A172 (cell line): ENCODE results near the gene GFY. TPM values are rescaled to one million over a fixed set of nuclear protein-coding genes. Genes with fewer than 3 reads are reported as not detected.

Experiments used
- DNase-seq: peaks from one replicate; pipeline ENCODE4 v3.0.0-alpha.2; 2015; ENCODE audit warnings: low spot score
- total RNA-seq: library from RNA; depleted of rRNA; stranded (reverse); fragments of >200 nt; shearing (Covaris generic); gene quantifications from 2 replicates; pipeline ENCODE4 v1.2.3, GENCODE V29; 2014

The GFY gene
- total RNA-seq, 1 experiment from 2014 or later, result not detected

DNA sequence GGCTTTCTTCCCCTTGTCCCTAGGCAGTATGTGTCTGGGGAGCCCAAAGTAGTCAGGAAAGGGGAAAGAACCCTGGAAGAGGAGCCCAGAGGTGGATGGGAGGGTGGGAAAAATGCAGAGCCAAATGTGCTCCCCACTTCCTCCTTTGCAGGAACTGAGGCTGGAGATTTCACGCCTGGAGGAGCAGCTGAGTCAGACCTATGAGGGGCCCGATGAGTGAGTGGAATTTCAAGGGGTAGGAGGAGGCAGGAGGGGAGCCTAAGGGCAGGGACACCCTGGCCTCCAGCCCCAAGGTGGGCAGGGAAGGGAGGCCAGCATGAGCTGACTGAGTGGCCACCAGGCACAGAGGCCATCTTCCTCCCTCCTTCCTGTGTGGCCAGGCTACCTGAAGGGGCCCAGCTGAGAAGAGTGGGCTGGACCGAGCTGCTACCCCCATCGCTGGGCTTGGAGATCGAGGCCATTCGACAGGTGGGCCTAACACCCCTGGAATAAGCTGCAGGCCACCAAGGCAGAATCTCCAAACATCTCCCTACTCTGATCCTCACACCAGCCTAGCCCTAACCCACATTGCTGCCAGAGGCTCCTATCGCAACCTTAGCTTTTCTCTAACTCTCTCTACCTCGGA, 16.3 kb upstream of the GFY start:
- DNase-seq, result no peak

DNA sequence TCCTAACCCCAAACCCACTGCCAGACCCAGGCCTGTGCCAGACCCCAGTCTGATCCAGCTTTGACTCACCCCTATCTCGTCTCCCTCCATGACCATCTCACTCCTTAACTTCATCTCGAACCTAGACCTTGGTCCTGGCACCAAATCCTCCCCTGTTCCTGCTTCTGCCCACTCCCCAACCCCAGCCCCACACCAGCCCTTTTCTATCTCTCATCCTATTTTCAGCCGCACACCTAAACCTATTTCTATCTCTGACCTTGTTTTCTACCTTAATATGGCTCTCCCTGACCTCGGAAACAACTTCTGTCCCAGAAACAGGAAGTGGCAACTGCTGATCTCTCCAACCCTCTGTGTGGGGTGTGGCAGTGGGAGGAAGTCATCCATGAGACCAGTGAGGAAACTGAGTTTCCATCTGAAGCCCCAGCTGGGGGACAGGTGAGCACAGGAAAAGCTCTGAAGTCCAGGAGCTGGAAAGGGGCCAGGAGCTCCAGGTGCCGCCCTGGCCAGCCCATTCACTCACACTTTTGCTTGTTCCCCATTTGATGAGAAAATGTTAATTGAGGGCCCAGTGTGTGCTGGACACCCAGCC, 15.7 kb upstream of the GFY start:
- no peak for DNase-seq

DNA sequence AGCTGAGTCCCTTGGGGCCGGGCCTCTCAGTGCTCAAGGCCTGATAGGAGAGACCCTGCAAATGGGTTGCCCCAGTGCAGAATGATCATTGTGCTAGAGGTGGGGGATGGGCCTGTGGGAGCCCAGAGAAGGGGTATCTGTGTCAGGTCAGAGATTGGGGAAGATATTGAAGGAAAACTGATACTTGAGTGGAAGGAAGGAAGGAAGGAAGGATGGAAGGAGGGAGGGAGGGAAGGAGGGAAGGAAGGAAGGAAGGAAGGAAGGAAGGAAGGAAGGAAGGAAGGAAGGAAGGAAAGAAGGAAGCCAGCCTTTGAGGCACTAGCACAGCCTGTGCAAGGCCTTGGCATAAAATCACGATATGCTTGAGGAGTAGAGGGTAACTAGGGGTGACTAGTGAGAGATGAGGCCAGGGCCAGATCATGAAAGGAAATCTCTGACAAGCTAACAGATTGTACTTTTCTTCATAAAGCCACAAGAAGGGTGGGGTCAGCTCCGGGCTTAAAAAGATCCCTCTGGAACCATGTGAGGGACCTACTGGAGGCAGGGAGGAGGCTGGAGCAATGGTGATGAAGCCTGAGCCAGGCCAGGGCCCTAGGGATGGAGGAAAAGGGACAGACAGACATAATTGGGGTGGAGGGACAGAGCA, 13.4 kb upstream of the GFY start:
- DNase-seq, result no peak

DNA sequence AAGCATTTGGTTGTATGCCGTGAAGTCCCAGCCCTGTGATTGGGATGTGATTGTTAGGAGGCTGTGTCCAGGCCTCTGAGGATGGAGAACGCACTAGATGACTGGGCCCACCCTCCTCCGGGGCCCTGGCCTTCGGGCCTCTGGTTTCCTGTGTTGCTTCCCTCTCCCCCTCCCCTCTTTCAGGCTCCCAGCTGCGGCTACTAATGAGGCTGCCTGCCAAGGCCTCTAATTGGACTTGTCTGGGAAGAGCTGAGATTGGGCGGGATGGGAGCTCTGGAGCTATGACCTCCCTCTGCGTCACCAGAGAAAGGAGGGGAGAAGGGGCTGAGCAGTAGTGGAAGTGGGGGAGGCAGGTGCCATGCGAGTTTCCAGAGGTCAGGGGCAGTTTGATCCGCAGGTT, 11.8 kb upstream of the GFY start:
- no peak for DNase-seq

DNA sequence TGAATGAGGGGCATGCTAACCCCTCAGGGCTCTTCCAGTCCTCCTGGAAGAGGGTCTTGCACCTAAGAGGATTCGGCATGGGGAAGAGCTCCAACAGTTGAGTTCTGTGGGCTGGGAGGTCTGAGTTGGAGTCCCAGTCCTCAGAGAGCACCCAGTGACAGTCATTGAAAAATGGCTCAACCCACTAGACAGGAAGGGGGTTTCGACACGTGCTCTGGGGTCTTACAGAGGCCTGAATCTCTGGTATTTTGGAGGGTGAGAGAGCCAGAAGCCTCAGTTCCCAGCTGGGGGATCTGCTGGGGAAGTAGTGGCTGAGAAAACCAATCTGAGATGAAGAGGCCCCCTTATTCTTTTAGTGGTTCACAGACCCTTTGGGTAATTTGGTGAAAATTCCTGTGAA, 10.9 kb upstream of the GFY start:
- no peak for DNase-seq

DNA sequence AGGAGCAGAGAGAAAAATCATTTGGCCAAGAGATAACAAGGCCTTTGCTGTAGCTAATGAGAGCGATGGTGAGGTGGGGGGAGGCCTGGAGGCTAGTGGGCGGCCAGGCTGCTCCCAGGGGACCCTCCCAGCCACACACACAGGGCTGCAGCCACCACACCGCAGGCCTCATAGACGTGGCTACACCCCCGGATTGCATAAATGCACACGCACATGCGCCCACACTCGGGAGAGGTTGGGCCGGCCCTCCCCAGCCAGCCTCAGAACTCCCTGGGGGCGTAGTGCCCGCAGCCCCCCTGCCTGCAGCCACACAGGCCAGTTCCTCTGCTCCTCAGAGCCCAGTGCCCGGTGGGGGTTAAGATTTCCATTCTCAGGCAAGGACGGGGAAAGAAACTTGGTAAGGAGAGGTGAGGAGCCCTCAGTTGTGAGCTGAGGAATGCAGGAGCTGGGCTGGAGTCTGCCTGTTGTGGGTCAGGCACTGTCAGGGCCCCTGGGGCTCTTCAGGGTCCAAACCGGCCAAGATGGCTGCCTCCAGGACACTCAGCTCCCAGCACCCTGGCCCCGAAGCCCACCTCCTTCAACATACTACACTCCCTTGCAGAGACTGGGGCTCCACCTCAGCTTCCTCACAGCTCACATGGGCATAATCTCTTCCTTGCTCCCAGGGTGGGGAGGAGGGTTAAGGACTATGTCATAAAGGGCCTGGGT, 9.9 kb upstream of the GFY start:
- DNase-seq, result no peak

DNA sequence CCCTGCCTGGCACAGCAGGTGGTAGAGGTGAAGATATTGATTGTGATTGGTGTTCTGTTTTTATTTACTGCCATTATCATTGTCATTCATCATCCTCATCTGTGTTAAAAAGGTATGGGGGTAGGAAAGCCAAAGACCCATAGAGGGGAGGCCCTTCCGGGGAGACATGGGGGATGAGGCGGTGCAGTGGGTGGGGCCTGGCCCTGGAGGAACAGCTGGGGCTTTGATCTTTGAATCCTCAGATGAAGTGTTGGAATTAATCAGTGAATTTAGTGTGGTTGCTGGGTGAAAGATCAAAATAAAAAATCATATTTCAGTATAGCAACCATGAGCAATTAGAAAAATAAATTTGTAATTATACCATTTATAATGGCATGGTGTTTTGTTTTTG, 9.4 kb upstream of the GFY start:
- no peak for DNase-seq

DNA sequence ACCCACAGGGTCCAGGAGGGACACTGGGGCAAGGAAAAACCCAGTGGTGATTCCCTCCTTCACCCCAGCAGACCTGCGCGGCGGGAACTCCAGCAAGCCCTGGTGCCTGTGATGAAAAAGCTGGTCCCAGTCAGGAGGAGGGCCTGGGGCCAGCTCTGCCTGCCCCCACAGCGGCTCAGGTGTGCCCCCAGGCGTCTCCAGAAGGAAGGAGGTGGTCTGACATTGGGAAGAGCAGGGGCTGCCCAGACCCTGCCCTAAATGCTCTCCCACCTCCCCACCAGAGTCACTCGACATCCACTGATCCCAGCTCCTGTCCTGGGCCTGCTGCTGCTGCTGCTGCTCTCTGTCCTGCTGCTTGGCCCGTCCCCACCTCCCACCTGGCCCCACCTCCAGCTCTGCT, 8.1 kb upstream of the GFY start:
- DNase-seq, result no peak

DNA sequence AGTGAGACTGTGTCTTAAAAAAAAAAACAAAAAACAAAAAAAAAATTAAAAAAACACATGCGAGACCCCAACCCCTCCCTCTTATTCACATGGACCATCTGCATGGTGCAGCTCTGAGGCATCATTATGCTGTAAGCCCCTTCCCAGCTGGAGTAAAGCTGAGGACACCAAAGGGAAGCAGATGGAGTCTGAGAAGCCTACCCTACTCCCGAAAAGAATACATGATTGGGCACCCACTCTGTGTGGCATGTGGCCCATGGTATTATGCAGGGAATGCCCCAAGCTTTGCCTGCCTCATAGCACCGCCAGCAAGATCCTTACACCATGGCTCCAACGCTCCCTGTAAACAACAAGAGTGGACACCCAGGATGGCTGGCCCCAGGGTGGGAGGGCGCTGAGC, 6.7 kb upstream of the GFY start:
- DNase-seq, result no peak

DNA sequence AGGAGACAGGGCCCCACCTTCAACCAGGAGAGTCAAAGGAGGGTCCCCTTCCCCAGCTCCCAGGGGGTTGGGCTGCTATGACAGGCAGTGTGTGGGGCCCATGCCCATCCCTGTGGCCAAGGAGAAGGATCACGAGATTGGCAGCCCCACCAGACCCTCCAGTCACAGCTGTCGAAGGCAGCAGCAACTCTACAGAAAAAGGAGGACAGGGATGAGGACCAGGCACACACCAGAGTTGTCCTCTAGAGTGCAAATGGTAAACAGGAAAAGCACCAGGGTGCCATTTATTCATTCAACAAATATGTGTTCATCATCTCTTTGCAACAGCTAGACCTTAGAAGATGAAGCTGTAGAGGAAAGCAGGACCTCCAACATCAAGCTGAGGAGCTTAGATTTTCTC, 6.0 kb upstream of the GFY start:
- no peak for DNase-seq

DNA sequence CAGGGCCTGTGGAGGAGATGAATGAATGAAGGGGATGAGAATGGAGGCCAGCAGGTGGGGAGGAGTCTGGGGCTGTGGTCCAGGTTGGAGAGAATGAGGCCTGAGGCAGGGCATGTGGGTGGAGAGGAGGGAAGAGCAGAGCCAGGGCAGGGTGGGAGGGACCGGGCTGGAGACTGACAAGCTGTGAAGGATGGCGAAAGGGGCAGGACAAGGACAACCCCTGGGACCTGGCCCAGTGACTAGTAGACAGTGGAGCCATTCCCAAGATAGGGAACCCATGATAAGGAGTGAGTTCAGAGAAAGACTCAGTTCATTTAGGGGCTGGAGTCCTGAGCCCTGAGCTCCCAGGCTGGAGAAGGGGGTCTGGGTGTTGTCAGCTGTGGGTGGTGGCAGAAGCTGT, 5.0 kb upstream of the GFY start:
- no peak for DNase-seq

DNA sequence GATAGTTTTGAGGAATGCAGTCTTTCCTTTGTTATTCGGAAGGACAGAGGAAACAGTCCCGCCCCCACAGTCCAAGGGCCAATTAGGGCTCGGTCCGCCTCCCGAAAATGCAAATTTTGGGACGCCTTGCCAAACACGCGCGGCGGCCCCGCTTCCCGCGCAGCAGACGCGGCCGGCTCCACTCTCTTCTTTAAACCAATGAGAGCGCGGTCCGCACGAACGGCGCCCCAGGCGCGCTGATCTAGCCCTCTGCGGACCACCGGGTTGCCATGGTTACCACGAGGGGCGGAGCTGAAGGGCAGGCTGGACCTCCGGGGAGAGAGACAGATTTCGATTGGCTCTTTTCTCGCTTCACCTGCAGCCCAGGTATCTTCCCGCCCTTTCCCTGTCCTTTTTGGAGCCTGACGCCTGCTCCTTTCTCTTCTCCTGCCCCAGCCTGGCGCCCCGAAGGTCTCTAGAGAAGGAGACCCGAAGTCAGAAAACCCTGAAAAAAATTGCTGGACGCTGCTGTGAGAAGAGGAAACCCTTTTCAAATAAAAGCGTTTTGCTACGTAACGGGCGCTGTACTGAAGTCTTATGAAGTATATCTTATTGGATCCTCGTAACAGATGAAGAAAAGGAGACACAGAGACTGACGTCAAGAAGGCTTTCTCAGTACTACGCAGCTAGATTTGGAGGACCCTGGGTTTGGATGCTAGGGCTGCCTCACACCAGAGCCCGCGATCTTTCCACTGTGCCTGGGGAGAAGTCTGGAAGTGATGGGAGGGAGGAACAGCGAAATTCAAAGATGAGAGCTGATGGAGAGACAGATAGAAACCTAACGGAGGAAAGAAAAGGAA, 3.9 kb upstream of the GFY start:
- peak; percentile 23 for DNase-seq

DNA sequence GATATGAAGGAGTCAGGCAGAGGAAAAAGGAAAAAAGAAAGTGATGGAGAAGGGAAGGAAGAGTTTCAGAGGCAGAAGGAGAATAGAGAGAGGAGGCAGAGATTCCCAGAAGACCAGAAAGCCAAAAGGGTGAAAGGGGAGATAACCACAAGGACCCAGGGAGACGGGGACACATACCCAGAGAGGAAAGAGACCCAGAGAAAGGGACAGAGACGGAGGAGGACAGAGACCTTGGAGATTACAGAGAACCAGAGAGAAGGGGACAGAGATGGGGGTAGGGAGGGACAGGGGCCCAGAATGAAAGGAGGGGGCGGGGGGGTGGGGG, 3.3 kb upstream of the GFY start:
- no peak for DNase-seq

DNA sequence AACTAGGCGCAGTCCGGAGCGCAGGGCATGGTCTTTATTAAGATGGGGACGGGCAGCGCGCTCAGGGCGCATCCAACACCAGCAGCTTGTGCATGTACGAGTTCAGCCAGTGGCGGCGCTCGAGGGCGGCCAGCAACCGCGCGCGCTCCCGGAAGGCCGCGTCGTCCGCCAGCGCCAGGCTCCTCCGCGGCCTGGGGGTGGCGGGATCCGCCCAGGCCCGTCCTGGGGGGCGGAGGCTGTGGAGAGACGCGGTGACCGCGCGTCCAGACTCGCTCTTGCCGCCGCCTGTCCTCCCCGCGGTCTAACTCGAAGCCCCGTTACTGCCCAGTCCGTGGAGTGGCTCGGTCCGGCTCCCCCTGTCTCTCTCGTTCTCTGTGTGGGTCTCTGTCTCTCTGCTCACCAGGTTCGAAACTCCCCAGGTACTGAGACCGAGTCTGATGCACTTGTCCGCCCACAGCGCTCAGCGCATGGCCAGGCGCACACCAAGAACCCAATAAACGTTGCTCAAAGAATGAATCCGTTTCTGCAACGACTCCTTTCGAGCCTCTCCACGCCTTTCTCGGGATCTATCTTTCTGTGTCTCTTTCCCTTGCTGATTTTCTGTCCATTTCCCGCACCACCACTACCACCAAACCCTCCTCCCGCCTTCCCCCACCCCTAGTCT, 2.6 kb upstream of the GFY start:
- DNase-seq, result no peak

DNA sequence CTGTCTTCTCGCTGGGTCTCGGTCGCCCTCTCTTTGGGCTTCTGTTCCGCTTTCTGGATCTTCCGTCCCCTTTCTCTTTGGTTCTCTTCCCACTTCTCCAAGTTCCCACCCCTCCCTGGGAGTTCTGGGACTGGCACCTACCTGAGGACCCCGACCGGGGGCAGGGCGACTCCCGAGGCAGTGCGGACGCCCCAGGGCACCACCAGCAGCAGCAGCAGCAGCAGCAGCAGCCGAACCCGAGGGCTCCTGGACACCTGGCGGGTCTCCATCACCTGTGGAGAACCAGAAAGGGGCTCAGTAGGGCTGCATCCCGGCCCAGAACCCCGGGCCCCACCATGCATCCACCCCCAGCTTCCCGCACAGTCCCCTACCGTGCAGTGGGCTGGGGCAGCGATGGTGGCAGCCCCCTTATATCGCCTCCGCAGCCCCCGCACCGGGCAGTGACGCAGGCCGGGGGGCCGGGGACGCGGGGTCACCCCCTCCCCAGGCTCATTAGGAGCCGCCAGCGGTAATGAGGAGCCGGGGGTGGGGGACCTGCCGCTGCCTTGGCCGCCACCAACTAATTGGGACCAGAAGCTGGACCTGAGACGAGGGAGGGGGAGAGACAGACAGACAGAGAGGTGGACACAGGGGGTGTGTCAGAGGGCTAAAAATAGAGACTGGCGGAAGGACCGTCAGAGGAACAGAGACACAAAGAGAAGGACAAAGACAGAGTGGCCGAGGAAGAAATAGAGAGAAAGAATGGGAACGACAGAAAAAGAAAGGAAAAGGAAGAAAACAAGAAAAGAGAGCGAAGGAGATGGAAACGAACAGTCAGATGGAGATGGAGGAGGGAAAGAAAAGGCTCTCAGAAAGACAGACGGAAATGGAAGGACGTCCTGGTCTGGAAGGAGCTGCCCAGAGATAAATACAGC, 1.9 kb upstream of the GFY start, which contains the start of gene PTH2:
TSS of gene PTH2 (minus strand) at position 371 of the 914 bp plus-strand sequence. CDS start at position 269, 102 bp downstream.
- DNase-seq, result no peak

DNA sequence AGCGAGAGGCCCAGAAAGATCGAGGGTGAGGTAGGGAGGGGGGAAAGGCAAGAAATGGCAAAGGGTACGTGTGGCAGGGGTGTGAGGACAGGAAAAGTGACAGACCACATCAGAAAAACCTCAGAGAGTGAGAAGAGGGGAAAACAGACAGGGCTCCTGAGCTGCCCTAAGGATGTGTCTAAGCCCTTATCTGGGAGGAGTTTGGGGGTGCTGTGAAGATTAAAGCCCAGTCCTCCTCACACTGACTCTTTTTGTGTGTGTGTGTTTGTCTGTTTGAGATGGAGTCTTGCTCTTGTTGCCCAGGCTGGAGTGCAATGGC, 1.2 kb upstream of the GFY start:
- no peak for DNase-seq

DNA sequence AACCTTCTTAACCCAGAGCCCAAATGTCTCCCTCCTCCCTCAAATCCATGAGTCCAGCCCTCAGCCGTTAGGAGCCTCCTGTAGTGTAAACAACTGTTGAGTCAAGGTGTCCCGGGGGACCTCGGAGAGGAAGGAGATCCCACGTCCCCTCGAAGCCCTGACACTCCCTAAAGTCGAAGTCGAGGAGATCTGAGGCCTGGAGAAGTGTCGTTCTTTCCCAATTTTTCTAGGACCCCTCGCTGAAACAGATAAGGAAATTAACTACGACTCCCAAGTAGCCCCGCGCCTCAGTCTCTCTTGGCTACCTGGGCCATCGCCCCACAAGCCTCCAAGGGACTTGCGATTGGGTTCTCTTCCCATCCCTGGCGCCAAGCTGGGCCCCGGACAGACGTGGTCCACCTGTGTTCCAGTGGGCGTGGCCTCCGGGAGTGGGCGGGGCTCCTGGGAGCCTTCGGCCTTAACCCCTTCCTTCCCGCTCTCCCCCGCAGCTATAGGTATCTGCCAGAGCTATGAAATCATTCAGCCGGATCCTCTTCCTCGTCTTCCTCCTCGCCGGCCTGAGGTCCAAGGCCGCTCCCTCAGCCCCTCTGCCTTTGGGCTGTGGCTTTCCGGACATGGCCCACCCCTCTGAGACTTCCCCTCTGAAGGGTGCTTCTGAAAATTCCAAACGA, 869 bp downstream of the GFY start:
- no peak for DNase-seq

DNA sequence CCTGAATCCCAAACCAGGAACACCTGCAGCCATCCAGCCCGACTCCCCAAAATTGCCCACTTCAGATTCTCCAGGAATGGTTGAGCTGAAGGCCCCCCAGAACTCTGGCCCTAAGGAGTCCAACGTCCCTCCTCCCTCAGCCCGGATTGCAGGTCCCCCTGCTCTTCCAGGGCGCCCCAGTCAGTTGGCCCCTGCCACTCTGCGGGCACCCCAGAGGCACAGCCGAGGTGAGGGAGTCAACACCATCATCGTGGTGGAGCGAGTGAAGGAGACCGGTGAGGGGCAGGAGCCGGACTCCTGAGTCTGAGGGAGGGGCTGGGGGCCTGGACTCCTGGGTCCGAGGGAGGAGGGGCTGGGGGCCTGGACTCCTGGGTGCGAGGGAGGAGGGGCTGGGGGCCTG, 2.2 kb downstream of the GFY start:
- no peak for DNase-seq

DNA sequence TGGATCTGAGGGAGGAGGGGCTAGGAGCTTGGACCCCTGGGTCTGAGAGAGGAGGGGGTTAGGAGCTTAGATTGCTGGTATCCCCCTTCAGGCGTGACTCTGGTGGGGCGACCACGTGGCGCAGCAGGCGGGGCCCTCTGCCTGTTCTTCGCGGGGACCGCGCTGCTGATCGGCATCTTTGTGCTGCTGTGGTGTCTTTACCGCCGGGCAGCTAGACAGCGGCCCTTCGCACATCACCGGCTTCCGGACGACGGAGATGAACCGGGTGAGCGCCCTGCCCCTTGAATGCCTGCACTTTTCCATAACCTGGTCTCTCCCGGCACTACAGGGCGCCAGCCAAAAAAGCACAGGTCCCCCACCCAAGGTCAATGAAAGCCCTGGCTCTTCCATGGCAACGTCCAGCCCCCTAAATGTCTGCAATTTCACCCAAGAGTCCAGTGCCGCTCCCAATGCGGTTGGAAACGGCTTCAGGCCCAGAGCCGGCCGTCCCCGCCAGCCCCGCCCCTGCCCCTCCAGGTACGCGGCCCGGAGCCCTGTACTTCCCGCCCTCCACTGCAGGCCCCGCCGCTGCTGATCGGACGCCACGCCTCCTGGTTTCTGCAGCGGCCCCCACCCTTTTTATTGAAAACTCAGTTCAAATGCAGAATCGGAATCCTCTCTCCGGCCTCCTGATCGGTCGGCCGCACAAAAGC, 2.8 kb downstream of the GFY start:
- no peak for DNase-seq
